ENCODE results near the gene ENAH.
"Not testable (repeated sequence)": the region's sequence is repeated elsewhere in the genome, so short reads cannot be mapped to it uniquely, and the experiment has no call there.

ENAH gene

GRCh38 chr1:225642177-225642576, 10.7 kb downstream of the ENAH start:
- no peak for DNase-seq

- DNase-seq, result no peak
Measured at GRCh38 chr1:225638853-225639252, 14.1 kb downstream of the ENAH start.

GRCh38 chr1:225637651-225638199, 15.2 kb downstream of the ENAH start:
- DNase-seq, result no peak

- DNase-seq, result not testable (repeated sequence)
Measured at GRCh38 chr1:225636992-225637391, 15.9 kb downstream of the ENAH start.

GRCh38 chr1:225635649-225636048, 17.3 kb downstream of the ENAH start:
- no peak for DNase-seq

- not testable (repeated sequence) for DNase-seq
Measured at GRCh38 chr1:225632836-225633235, 20.1 kb downstream of the ENAH start.

GRCh38 chr1:225631021-225631663, 21.8 kb downstream of the ENAH start:
- DNase-seq, result no peak

- no peak for DNase-seq
Measured at GRCh38 chr1:225629483-225629882, 23.4 kb downstream of the ENAH start.

GRCh38 chr1:225628794-225629193, 24.1 kb downstream of the ENAH start:
- not testable (repeated sequence) for DNase-seq

- DNase-seq, result no peak
Measured at GRCh38 chr1:225627304-225627947, 25.5 kb downstream of the ENAH start.

GRCh38 chr1:225626698-225627097, 26.2 kb downstream of the ENAH start:
- no peak for DNase-seq

- DNase-seq, result no peak
Measured at GRCh38 chr1:225617956-225618355, 35.0 kb downstream of the ENAH start.

- DNase-seq, result no peak
Measured at GRCh38 chr1:225617479-225617878, 35.4 kb downstream of the ENAH start.

- not testable (repeated sequence) for DNase-seq
Measured at GRCh38 chr1:225615403-225615790, 37.5 kb downstream of the ENAH start.

GRCh38 chr1:225613006-225613405, 39.9 kb downstream of the ENAH start:
- no peak for DNase-seq

- no peak for DNase-seq
Measured at GRCh38 chr1:225612287-225612686, 40.6 kb downstream of the ENAH start.

- DNase-seq, result no peak
Measured at GRCh38 chr1:225611537-225612223, 41.2 kb downstream of the ENAH start.

- no peak for DNase-seq
Measured at GRCh38 chr1:225610539-225610938, 42.4 kb downstream of the ENAH start.

- DNase-seq, result no peak
Measured at GRCh38 chr1:225608014-225608796, 44.7 kb downstream of the ENAH start.

- DNase-seq, result no peak
Measured at GRCh38 chr1:225607355-225607754, 45.6 kb downstream of the ENAH start.

- no peak for DNase-seq
Measured at GRCh38 chr1:225603538-225604354, 49.2 kb downstream of the ENAH start.

- DNase-seq, result no peak
Measured at GRCh38 chr1:225602590-225603206, 50.2 kb downstream of the ENAH start.

Data from CD4-positive, alpha-beta T cell treated with Interleukin-1 beta for 1 hour (primary cell).